NCI-H1930 (cell line): Measurements from ENCODE around the gene TMEM82.
A peak's percentile ranks its signal among the peaks of the same experiment; 100 is the strongest.

ENCODE experiments used
- DNase-seq, 2 experiments: peaks; one replicate each; lab custom pipeline; 2025; lab: John Stamatoyannopoulos, UW

The TMEM82 gene

GRCh38 chr1:15736038-15736891 is 6.0 kb upstream of the TMEM82 start, which contains the start of gene SLC25A34:
Gene SLC25A34, plus strand, starts transcription at chr1:15736258. Its CDS starts 228 bp downstream, at chr1:15736486.
- DNase-seq: no peak

GRCh38 chr1:15736892-15737261 is 5.4 kb upstream of the TMEM82 start:
- DNase-seq: no peak

- no peak for DNase-seq
These were observed 4.7 kb upstream of the TMEM82 start for GRCh38 chr1:15737324-15738319.

- no peak for DNase-seq
These were observed 3.7 kb upstream of the TMEM82 start for GRCh38 chr1:15738416-15739113.

GRCh38 chr1:15739259-15739658 is 3.0 kb upstream of the TMEM82 start:
- no peak for DNase-seq

- DNase-seq: no peak
These were observed 2.6 kb upstream of the TMEM82 start for GRCh38 chr1:15739745-15740144.

- peak; percentile 74 for DNase-seq
These were observed 1.1 kb upstream of the TMEM82 start for GRCh38 chr1:15740924-15741850.

GRCh38 chr1:15744122-15744679 is 1.9 kb downstream of the TMEM82 start:
- no peak for DNase-seq

- DNase-seq: no peak
These were observed 5.1 kb downstream of the TMEM82 start for GRCh38 chr1:15747378-15747777.

GRCh38 chr1:15748264-15748663 is 6.0 kb downstream of the TMEM82 start:
- DNase-seq: no peak

- DNase-seq: no peak
These were observed 6.5 kb downstream of the TMEM82 start for GRCh38 chr1:15748690-15749398.

- DNase-seq: no peak
These were observed 7.3 kb downstream of the TMEM82 start for GRCh38 chr1:15749399-15750291.

- no peak for DNase-seq
These were observed 8.6 kb downstream of the TMEM82 start for GRCh38 chr1:15750924-15751323.

- no peak for DNase-seq
These were observed 9.4 kb downstream of the TMEM82 start for GRCh38 chr1:15751717-15752116.

- DNase-seq: no peak
These were observed 11.5 kb downstream of the TMEM82 start for GRCh38 chr1:15753776-15754175.

- no peak for DNase-seq
These were observed 12.8 kb downstream of the TMEM82 start for GRCh38 chr1:15755021-15755645.

- DNase-seq: no peak
These were observed 13.3 kb downstream of the TMEM82 start for GRCh38 chr1:15755646-15756040.
